GM23338 (cell line): ENCODE measurements around the gene TMEM269. TPM values are rescaled to one million over a fixed set of nuclear protein-coding genes. Genes with fewer than 3 reads are reported as not detected.
A peak's percentile ranks its signal among the peaks of the same experiment; 100 is the strongest.

ENCODE experiments used
- ATAC-seq: fragments of 200-7000 bp; cut with Tn5 transposase; 3 replicates; pipeline ENCODE4 v1.9.1; 2020
- DNase-seq: peaks from one replicate; pipeline ENCODE4 v3.0.0-alpha.2; 2015; ENCODE audit warnings: low spot score
- H2AFZ ChIP-seq: fragments of 200-600 bp; sonication (generic); 2 replicates; pipeline ENCODE4 v1.8.0; 2016; ENCODE audit warnings: antibody characterized with exemption, mild to moderate bottlenecking, moderate library complexity
- H3F3A ChIP-seq: fragments of 200-600 bp; sonication (generic); replicated peaks from 2 replicates; pipeline ENCODE4 v1.8.0; 2017; ENCODE audit warnings: antibody characterized with exemption, mixed run types, low read depth
- H3K27ac ChIP-seq: fragments of 200-600 bp; sonication (generic); 2 replicates; pipeline ENCODE4 v1.6.1; 2016; ENCODE audit warnings: low read depth
- H3K27me3 ChIP-seq: fragments of 200-600 bp; sonication (generic); 2 replicates; pipeline ENCODE4 v1.8.0; 2016; ENCODE audit warnings: mild to moderate bottlenecking, mixed run types, moderate library complexity; ENCODE audit not compliant: insufficient read depth
- H3K36me3 ChIP-seq: fragments of 200-600 bp; sonication (generic); 2 replicates; pipeline ENCODE4 v1.8.0; 2016; ENCODE audit warnings: mild to moderate bottlenecking; ENCODE audit not compliant: insufficient read depth
- H3K4me1 ChIP-seq: fragments of 200-600 bp; sonication (generic); 2 replicates; pipeline ENCODE4 v1.8.0; 2016; ENCODE audit warnings: mild to moderate bottlenecking, moderate library complexity; ENCODE audit not compliant: insufficient read depth
- H3K4me2 ChIP-seq: fragments of 200-600 bp; sonication (generic); 2 replicates; pipeline ENCODE4 v1.7.1; 2017; ENCODE audit warnings: mixed run types
- H3K4me3 ChIP-seq: fragments of 200-600 bp; sonication (generic); 2 replicates; pipeline ENCODE4 v1.6.1; 2016; ENCODE audit warnings: mixed run types
- H3K79me2 ChIP-seq: fragments of 200-600 bp; sonication (generic); replicated peaks from 2 replicates; pipeline ENCODE4 v1.8.0; 2017; ENCODE audit warnings: mild to moderate bottlenecking; ENCODE audit not compliant: insufficient read depth
- H3K9me2 ChIP-seq: fragments of 200-600 bp; sonication (generic); 2 replicates; pipeline ENCODE4 v1.8.0; 2017; ENCODE audit not compliant: insufficient read depth
- H4K20me1 ChIP-seq: fragments of 200-600 bp; sonication (generic); replicated peaks from 2 replicates; pipeline ENCODE4 v1.8.0; 2017; ENCODE audit warnings: mild to moderate bottlenecking; ENCODE audit not compliant: insufficient read depth
- H3K27ac Mint-ChIP-seq: 2 replicates; pipeline ENCODE4 v1.8.0; 2020; ENCODE audit warnings: inconsistent platforms, mild to moderate bottlenecking, moderate library complexity, mixed read lengths
- H3K27me3 Mint-ChIP-seq: 3 replicates; pipeline ENCODE4 v1.8.0; 2022; ENCODE audit warnings: low read depth, mild to moderate bottlenecking, moderate library complexity, mixed read lengths, inconsistent platforms; ENCODE audit not compliant: insufficient read depth, poor library complexity
- H3K36me3 Mint-ChIP-seq: 3 replicates; pipeline ENCODE4 v1.8.0; 2021; ENCODE audit warnings: low read depth, mild to moderate bottlenecking, inconsistent platforms, moderate library complexity, mixed read lengths
- H3K4me1 Mint-ChIP-seq: 3 replicates; pipeline ENCODE4 v1.8.0; 2020; ENCODE audit warnings: mild to moderate bottlenecking, inconsistent platforms, mixed read lengths
- H3K4me3 Mint-ChIP-seq: 3 replicates; pipeline ENCODE4 v1.8.0; 2021; ENCODE audit warnings: moderate library complexity, mild to moderate bottlenecking, inconsistent platforms, mixed read lengths
- H3K9me3 Mint-ChIP-seq: 3 replicates; pipeline ENCODE4 v1.8.0; 2020; ENCODE audit warnings: moderate library complexity, mild to moderate bottlenecking, inconsistent platforms, mixed read lengths
- CREB1 ChIP-seq: fragments of 250-450 bp; sonication (Bioruptor Pico); IDR thresholded peaks from 2 replicates; pipeline ENCODE4 v1.5.0; 2020; ENCODE audit warnings: low read depth, mild to moderate bottlenecking, moderate library complexity
- CTCF ChIP-seq, 2 experiments: fragments of 200-600 bp in 1 of 2; sonication (generic) in 1 of 2; conservative IDR thresholded peaks; 2 replicates each; pipeline versions ENCODE4 v1.5.1 to v1.6.1; 2016 to 2017; ENCODE audit warnings: antibody characterized with exemption in 2 of 2, low read depth in 2 of 2, mild to moderate bottlenecking in 2 of 2, moderate library complexity in 1 of 2
- ETS1 ChIP-seq: IDR thresholded peaks from 2 replicates; pipeline ENCODE4 v1.6.1; 2016; ENCODE audit warnings: antibody characterized with exemption
- EZH2 ChIP-seq: fragments of 200-600 bp; sonication (generic); IDR thresholded peaks from one replicate; pipeline ENCODE4 v1.8.0; 2017; ENCODE audit warnings: antibody characterized with exemption, mild to moderate bottlenecking, low read depth; ENCODE audit not compliant: unreplicated experiment
- EZH2phosphoT487 ChIP-seq: fragments of 200-600 bp; sonication (generic); IDR thresholded peaks from one replicate; pipeline ENCODE4 v1.8.1; 2018; ENCODE audit warnings: antibody characterized with exemption; ENCODE audit not compliant: unreplicated experiment
- JUNB ChIP-seq: IDR thresholded peaks from one replicate; pipeline ENCODE4 v1.6.1; 2016; ENCODE audit warnings: antibody characterized with exemption; ENCODE audit not compliant: unreplicated experiment
- NANOG ChIP-seq: IDR thresholded peaks from 2 replicates; pipeline ENCODE4 v1.6.1; 2016; ENCODE audit warnings: antibody characterized with exemption, borderline replicate concordance
- POLR2AphosphoS5 ChIP-seq: IDR thresholded peaks from 2 replicates; pipeline ENCODE4 v1.6.1; 2016; ENCODE audit warnings: antibody characterized with exemption, low read depth
- REST ChIP-seq: IDR thresholded peaks from one replicate; pipeline ENCODE4 v1.6.1; 2018; ENCODE audit warnings: antibody characterized with exemption; ENCODE audit not compliant: unreplicated experiment
- STAT1 ChIP-seq: IDR thresholded peaks from one replicate; pipeline ENCODE4 v1.6.1; 2016; ENCODE audit warnings: antibody characterized with exemption; ENCODE audit not compliant: unreplicated experiment
- ZNF114 ChIP-seq: fragments of 250-450 bp; sonication (Bioruptor Pico); IDR thresholded peaks from 2 replicates; pipeline ENCODE4 v1.5.0; 2020; ENCODE audit warnings: mild to moderate bottlenecking, moderate library complexity
- ZNF331 ChIP-seq: fragments of 250-450 bp; sonication (Bioruptor Pico); IDR thresholded peaks from 2 replicates; pipeline ENCODE4 v1.5.0; 2020; ENCODE audit warnings: low read depth, mild to moderate bottlenecking, moderate library complexity
- ZNF462 ChIP-seq: fragments of 250-450 bp; sonication (Bioruptor Pico); IDR thresholded peaks from 2 replicates; pipeline ENCODE4 v1.5.0; 2020; ENCODE audit warnings: mild to moderate bottlenecking, moderate library complexity
- polyA plus RNA-seq: library from polyadenylated mRNA; unstranded; fragments of >200 nt; fragmentation: Nextera tagmentation; extraction: Ambion mirVana; gene quantifications from 2 replicates; pipeline ENCODE4 v1.2.1, GENCODE V29; 2016
- total RNA-seq: library from RNA; depleted of rRNA; stranded (reverse); fragments of >200 nt; shearing (Covaris generic); gene quantifications from 2 replicates; pipeline ENCODE4 v1.2.3, GENCODE V29; 2014

TMEM269 gene
- total and polyA plus RNA-seq, 2 experiments from 2014 or later: 0.31 to 0.45 TPM

GRCh38 chr1:42786097-42786496 is 1.3 kb downstream of the TMEM269 start:
- no peak overlapping the region for H3K27ac Mint-ChIP-seq
- no peak for DNase-seq
- peaks cover 6% of the 10 kb centered on the region for H3K36me3 Mint-ChIP-seq

More at GRCh38 chr1:42786097-42786496, 1.3 kb downstream of the TMEM269 start:
- no peaks in the 10 kb centered on the region for H3K9me3 Mint-ChIP-seq
- H3K27me3 Mint-ChIP-seq: peaks cover 4% of the 10 kb centered on the region
- no peak for ATAC-seq
- Histone ChIP-seq H4K20me1 (0 out of 2 replicates have a peak, but pooled peaks cover 4% of the 10 kb centered on the region), H3K4me2 (0 out of 2 replicates have a peak overlapping the region, but pooled peaks have one; percentile 67), H3K36me3 (no peaks in the 10 kb centered on the region), H3K79me2 (no peaks in the 10 kb centered on the region), H3F3A (0 out of 2 replicates have a peak, but pooled peaks cover 15% of the 10 kb centered on the region), H3K27me3 (peaks cover 6% of the 10 kb centered on the region; the same call in 1 of the 2 replicates), H3K27ac (no peak overlapping the region), H3K4me3 (peak overlapping the region; percentile 47; the same call in 1 of the 2 replicates), H3K4me1 (peaks cover 5% of the 10 kb centered on the region; the same call in 1 of the 2 replicates), H2AFZ (no peak overlapping the region), H3K9me2 (no peaks in the 10 kb centered on the region)
- peaks cover 11% of the 10 kb centered on the region for H3K4me1 Mint-ChIP-seq
- TF ChIP-seq STAT1 (no peak), POLR2AphosphoS5 (no peak), EZH2 (no peak), JUNB (no peak), NANOG (no peak), ZNF331 (CRISPR knock-in tag) (no peak), ETS1 (no peak), CREB1 (no peak), ZNF114 (CRISPR knock-in tag) (no peak), CTCF (conservative IDR thresholded peaks at IDR 0.05; ENCODE audit: low read depth in 2 of 2) (no peak), EZH2phosphoT487 (no peak), REST (no peak), ZNF462 (CRISPR knock-in tag) (no peak)
- H3K4me3 Mint-ChIP-seq: no peak overlapping the region
